Esophagus squamous epithelium (tissue), 4 donors: ENCODE measurements around the gene RAMAC.

Source experiments
- CTCF ChIP-seq, 6 experiments: fragments of 450-650 bp in 4 of 6; fragments of 200-600 bp in 2 of 6; sonication (generic) in 2 of 6; IDR thresholded peaks; one replicate each; pipeline ENCODE4 v1.5.1; 2016 to 2019; ENCODE audit warnings: antibody characterized with exemption in 6 of 6, mild to moderate bottlenecking in 4 of 6, moderate library complexity in 4 of 6
- POLR2A ChIP-seq, 4 donors: fragments of 450-650 bp; IDR thresholded peaks; one replicate each; pipeline ENCODE4 v1.6.1; 2017; ENCODE audit warnings: antibody characterized with exemption in 4 of 4, mild to moderate bottlenecking in 4 of 4, moderate library complexity in 3 of 4

GRCh38 chr15:82964890-82965289, 21.1 kb upstream of the RAMAC start:
- TF ChIP-seq CTCF (IDR thresholded peaks at IDR 0.05) (no peak), POLR2A (IDR thresholded peaks at IDR 0.05) (no peak)
